Neuronal stem cell (in vitro differentiated cells): Measurements from ENCODE around the gene DNHD1.

Experiments
- DNase-seq: peaks from one replicate; pipeline ENCODE4 v3.0.0-alpha.2; 2013; ENCODE audit warnings: low spot score
- H2AFZ ChIP-seq: one replicate; pipeline ENCODE4 v1.6.1; 2013; ENCODE audit warnings: mild to moderate bottlenecking, low read length, inconsistent platforms
- H2AK5ac ChIP-seq: 2 replicates; pipeline ENCODE4 v1.6.1; 2013; ENCODE audit warnings: low read depth, mild to moderate bottlenecking, inconsistent platforms, low read length, moderate library complexity, mixed read lengths
- H2BK120ac ChIP-seq: 2 replicates; pipeline ENCODE4 v1.6.1; 2013; ENCODE audit warnings: low read depth, mild to moderate bottlenecking, inconsistent platforms, low read length, moderate library complexity, mixed read lengths
- H2BK12ac ChIP-seq: one replicate; pipeline ENCODE4 v1.6.1; 2013; ENCODE audit warnings: low read length, inconsistent platforms
- H2BK15ac ChIP-seq: 2 replicates; pipeline ENCODE4 v1.6.1; 2013; ENCODE audit warnings: mild to moderate bottlenecking, low read length, inconsistent platforms, mixed read lengths
- H2BK5ac ChIP-seq: one replicate; pipeline ENCODE4 v1.6.1; 2013; ENCODE audit warnings: inconsistent platforms, mild to moderate bottlenecking, low read length, moderate library complexity
- H3K14ac ChIP-seq: one replicate; pipeline ENCODE4 v1.6.1; 2013; ENCODE audit warnings: low read length, inconsistent platforms
- H3K18ac ChIP-seq: 2 replicates; pipeline ENCODE4 v1.6.1; 2013; ENCODE audit warnings: low read length, inconsistent platforms
- H3K23ac ChIP-seq: 2 replicates; pipeline ENCODE4 v1.6.1; 2013; ENCODE audit warnings: low read depth, mild to moderate bottlenecking, mixed read lengths, low read length, inconsistent platforms; ENCODE audit not compliant: poor library complexity
- H3K27ac ChIP-seq: replicated peaks from 3 replicates; pipeline ENCODE4 v1.5.1; 2013; ENCODE audit warnings: low read length, inconsistent platforms
- H3K27me3 ChIP-seq, 3 experiments: 2 replicates each; pipeline ENCODE4 v1.6.1; 2013; ENCODE audit warnings: low read length in 3 of 3, mild to moderate bottlenecking in 2 of 3, inconsistent platforms in 1 of 3, low read depth in 1 of 3, mixed read lengths in 1 of 3, moderate library complexity in 1 of 3; ENCODE audit not compliant: control insufficient read depth in 3 of 3, insufficient read depth in 3 of 3
- H3K36me3 ChIP-seq, 2 donors: replicated peaks in 1 of 2; 2 replicates each; pipeline ENCODE4 v1.6.1; 2013; ENCODE audit warnings: low read length in 2 of 2; ENCODE audit not compliant: control insufficient read depth in 2 of 2, insufficient read depth in 2 of 2
- H3K4ac ChIP-seq: 2 replicates; pipeline ENCODE4 v1.6.1; 2013; ENCODE audit warnings: inconsistent platforms, mild to moderate bottlenecking, low read length, moderate library complexity
- H3K4me1 ChIP-seq, 2 donors: 1 replicate in 1 of 2; 2 replicates in 1 of 2; pipeline ENCODE4 v1.6.1; 2013; ENCODE audit warnings: low read length in 2 of 2, low read depth in 1 of 2; ENCODE audit not compliant: control insufficient read depth in 2 of 2, insufficient read depth in 1 of 2
- H3K4me2 ChIP-seq: one replicate; pipeline ENCODE4 v1.6.1; 2013; ENCODE audit warnings: mild to moderate bottlenecking, low read length, inconsistent platforms; ENCODE audit not compliant: insufficient read depth, poor library complexity, severe bottlenecking
- H3K4me3 ChIP-seq, 2 donors: 2 replicates each; pipeline ENCODE4 v1.5.1; 2013; ENCODE audit warnings: low read length in 2 of 2, mild to moderate bottlenecking in 2 of 2, inconsistent platforms in 1 of 2, moderate library complexity in 1 of 2
- H3K79me1 ChIP-seq: one replicate; pipeline ENCODE4 v1.6.1; 2013; ENCODE audit warnings: low read depth, mild to moderate bottlenecking, inconsistent platforms, low read length, moderate library complexity
- H3K9ac ChIP-seq: one replicate; pipeline ENCODE4 v1.6.1; 2013; ENCODE audit warnings: mild to moderate bottlenecking, low read depth, low read length, inconsistent platforms; ENCODE audit not compliant: poor library complexity
- H3K9me3 ChIP-seq, 2 donors: replicated peaks in 1 of 2; 2 replicates each; pipeline versions ENCODE3 to v1.6.1; 2013; ENCODE audit warnings: low read length in 2 of 2, mild to moderate bottlenecking in 2 of 2, inconsistent platforms in 1 of 2, low read depth in 1 of 2, mixed read lengths in 1 of 2, moderate library complexity in 1 of 2; ENCODE audit not compliant: control insufficient read depth in 2 of 2, insufficient read depth in 1 of 2
- H4K8ac ChIP-seq: one replicate; pipeline ENCODE4 v1.6.1; 2013; ENCODE audit warnings: low read depth, mild to moderate bottlenecking, inconsistent platforms, low read length, moderate library complexity
- H4K91ac ChIP-seq: one replicate; pipeline ENCODE4 v1.6.1; 2013; ENCODE audit warnings: low read length, low read depth, mild to moderate bottlenecking, inconsistent platforms; ENCODE audit not compliant: poor library complexity
- WGBS, 2 donors: extraction: QIAGEN DNeasy Blood & Tissue Kit; methylation state at CpG; one replicate each; pipeline ENCODE4 v1.1.7; 2013; ENCODE audit warnings: missing lambda C conversion rate in 2 of 2, mixed read lengths in 1 of 2; ENCODE audit not compliant: insufficient read length in 2 of 2, insufficient replicate concordance in 1 of 2; ENCODE audit errors: extremely low coverage in 2 of 2; 5-methylcytosine and 5-hydroxymethylcytosine counted together

Gene DNHD1

DNA sequence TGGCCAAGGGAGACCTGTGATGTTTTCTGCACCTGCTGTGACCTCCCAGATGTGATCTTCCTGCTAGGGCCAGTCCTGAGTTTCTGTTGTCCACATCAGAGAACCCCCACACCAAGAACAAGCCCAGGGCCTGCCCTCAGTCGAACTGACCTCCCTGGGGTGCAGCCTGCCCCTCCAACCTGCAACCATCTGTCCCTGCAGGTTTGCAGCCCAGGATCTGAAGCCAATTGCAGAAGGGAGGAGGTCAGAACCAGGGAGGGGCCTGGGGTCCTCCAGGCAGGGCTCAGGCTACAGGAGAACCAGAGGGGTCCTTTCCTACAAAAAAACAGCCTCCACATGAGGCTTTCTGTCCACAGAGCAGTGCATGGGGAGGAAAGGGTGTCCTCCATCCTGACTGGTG lies 24.1 kb upstream of the DNHD1 start:
- Histone ChIP-seq H3K18ac (peak overlapping the region; percentile 68), H3K79me1 (no peaks in the 10 kb centered on the region), H3K27me3 (no peaks in the 10 kb centered on the region), H2BK12ac (no peak overlapping the region), H3K9ac (peak overlapping the region; percentile 38), H3K23ac (no peak overlapping the region), H4K91ac (no peak overlapping the region), H2BK120ac (no peak overlapping the region), H3K4ac (no peak overlapping the region), H2AK5ac (no peak overlapping the region), H3K4me2 (peak overlapping the region; percentile 82), H3K4me3 (peak overlapping the region; percentile 67 to 74), H2BK15ac (no peak overlapping the region), H3K4me1 (peaks cover 7 to 18% of the 10 kb centered on the region in 2 donors), H4K8ac (no peak overlapping the region), H3K9me3 (no peaks in the 10 kb centered on the region), H2BK5ac (no peak overlapping the region), H3K36me3 (peaks cover 4 to 19% of the 10 kb centered on the region in 2 donors), H3K14ac (no peak overlapping the region), H2AFZ (peak overlapping the region; percentile 75), H3K27ac (no peak overlapping the region)
- no CpG with 5 or more reads among the region's 1 CpG for WGBS, 2 donors
- DNase-seq = no peak

DNA sequence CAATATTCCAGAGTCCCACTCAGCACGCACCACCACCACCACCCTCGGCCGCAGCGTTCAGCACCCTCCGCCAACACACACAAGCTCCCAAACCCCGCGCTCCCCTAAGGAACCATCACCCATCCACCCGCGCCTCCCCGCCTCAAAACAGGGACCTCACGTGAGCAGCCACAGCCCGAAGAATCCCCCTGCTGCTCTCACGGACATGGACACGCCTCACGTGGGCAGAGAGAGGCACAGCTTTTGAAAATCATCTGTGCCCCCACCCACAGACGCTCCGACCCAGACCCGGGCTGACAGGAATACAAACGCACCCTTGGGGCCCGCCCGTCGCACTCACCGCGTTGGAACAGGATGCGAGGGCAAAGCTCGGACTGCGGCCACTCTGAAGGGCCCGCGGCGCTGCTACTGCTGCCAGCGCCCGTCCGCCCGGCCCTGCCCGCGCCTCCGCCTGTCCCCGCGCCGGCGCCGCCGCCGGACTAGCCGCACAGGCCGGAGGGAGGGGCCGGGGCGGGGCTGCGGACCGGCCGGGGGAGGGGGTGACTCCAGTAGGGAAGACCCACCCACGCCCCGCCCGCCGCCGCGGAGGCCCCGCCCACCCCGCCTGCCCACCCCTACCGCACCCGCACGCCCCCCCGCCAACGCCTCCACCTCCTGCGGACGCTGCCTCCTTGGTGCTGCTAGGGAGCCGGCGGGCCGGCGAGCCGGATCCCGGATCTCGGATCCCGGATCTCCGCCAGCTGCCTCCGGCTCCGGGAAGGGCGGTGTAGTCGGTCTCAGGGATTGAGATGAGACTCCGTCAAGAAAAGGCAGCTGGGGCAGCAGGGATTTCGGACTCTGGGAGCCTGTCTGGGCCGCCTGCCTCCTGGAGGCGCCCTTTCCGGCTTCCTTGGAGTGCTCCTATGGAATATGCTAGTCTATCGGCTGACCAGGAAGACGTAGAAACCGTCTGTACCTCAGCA lies 23.3 kb upstream of the DNHD1 start, which contains the start of gene TRIM3:
TSS of gene TRIM3 (minus strand) at position 491 of the 962 bp plus-strand sequence. CDS start 8,246 bp downstream, outside the sequence.
- Histone ChIP-seq H3K9ac (peak within 1 kb of the TSS; percentile 91), H3K18ac (peak within 1 kb of the TSS; percentile 91), H3K4ac (no peak within 1 kb of the TSS), H3K23ac (peak within 1 kb of the TSS; percentile 49), H4K91ac (no peak within 1 kb of the TSS), H3K4me1 (peaks cover 7 to 17% of the 10 kb centered on the region in 2 donors), H3K4me3 (peak within 1 kb of the TSS; percentile 74 to 89), H3K79me1 (no peaks in the 10 kb centered on the region), H3K14ac (peak within 1 kb of the TSS; percentile 59), H3K4me2 (peak within 1 kb of the TSS; percentile 90), H3K36me3 (peaks cover 11 to 27% of the 10 kb centered on the region in 2 donors), H2AFZ (peak within 1 kb of the TSS; percentile 97), H3K27ac (peak within 1 kb of the TSS; percentile 85), H2BK12ac (no peak within 1 kb of the TSS), H2BK120ac (no peak within 1 kb of the TSS), H4K8ac (no peak within 1 kb of the TSS), H2BK15ac (no peak within 1 kb of the TSS), H2BK5ac (peak within 1 kb of the TSS; percentile 40), H2AK5ac (no peak within 1 kb of the TSS), H3K9me3 (no peaks in the 10 kb centered on the region), H3K27me3 (no peaks in the 10 kb centered on the region)
- peak; percentile 85 for DNase-seq
- WGBS, 2 donors = no CpG with 5 or more reads among the region's 87 CpGs

DNA sequence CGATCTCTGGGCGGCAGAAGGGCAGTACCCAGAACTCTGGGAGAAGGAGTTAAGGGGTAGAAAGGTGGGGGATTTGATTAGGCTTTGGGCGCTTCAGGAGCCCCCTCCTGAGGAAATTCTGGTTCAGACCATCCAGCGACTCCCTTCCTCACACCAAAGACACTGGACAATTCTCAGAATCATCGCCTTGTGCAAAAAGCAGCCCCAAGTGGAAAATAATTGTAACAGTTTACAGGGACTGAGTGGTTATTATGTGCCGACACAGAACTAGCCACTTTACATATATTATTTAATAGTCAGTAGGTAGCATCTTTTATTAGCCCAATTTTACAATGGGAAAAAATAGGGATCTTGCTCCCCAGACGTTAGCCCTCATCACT lies 22.7 kb upstream of the DNHD1 start:
- Histone ChIP-seq H3K4me1 (peaks cover 3 to 12% of the 10 kb centered on the region in 2 donors), H4K91ac (no peak overlapping the region), H3K79me1 (no peaks in the 10 kb centered on the region), H3K4me3 (peak overlapping the region; percentile 43 to 82), H3K4me2 (peak overlapping the region; percentile 90), H3K4ac (no peak overlapping the region), H2BK12ac (no peak overlapping the region), H3K9ac (no peak overlapping the region), H2BK5ac (no peak overlapping the region), H2AK5ac (no peak overlapping the region), H2BK120ac (no peak overlapping the region), H4K8ac (no peak overlapping the region), H3K23ac (peak overlapping the region; percentile 25), H3K9me3 (no peaks in the 10 kb centered on the region), H3K36me3 (peaks cover 15 to 34% of the 10 kb centered on the region in 2 donors), H3K27ac (peak overlapping the region; percentile 85), H3K14ac (no peak overlapping the region), H2BK15ac (no peak overlapping the region), H2AFZ (peak overlapping the region; percentile 97), H3K18ac (peak overlapping the region; percentile 80), H3K27me3 (no peaks in the 10 kb centered on the region)
- WGBS, 2 donors = no CpG with 5 or more reads among the region's 7 CpGs
- no peak for DNase-seq

DNA sequence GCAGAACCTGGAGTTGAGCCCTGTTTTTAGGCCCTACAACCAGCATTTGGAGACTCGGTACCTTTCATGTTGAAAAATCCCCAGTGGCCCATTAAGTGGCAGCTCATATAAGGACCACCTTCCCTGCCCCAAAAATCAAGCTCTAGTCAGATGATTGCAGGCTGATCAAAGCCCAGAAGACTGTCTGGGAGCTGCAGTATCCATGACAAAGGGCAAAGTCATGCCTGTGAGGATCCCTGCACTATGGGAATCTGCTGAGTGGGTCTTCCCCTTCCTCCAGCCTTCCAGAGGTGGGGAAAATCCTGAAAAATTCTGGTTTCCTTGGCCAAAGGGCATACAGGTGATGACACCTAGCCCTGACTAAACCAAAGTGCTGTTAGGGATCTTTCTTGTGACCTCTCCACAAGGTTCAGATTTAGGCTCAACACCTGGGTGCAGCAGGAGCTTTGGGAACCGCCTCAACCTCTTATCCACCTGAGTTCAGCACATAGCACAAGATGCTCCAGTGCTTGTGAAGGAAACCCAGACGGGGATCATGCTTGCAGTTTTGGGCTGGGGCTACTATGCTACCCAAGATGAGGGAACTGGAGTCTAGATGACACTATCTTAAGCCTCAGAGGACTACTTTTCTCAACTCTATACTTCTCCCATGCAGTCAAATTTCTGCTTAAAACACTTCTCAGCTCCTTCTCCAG lies 22.1 kb upstream of the DNHD1 start:
- Histone ChIP-seq H3K18ac (no peak overlapping the region), H2AFZ (no peak overlapping the region), H2BK120ac (no peak overlapping the region), H3K4me3 (no peak overlapping the region), H3K36me3 (peaks cover 15 to 39% of the 10 kb centered on the region in 2 donors), H3K27me3 (no peaks in the 10 kb centered on the region), H3K14ac (no peak overlapping the region), H3K27ac (no peak overlapping the region), H2BK15ac (no peak overlapping the region), H3K4ac (no peak overlapping the region), H4K8ac (no peak overlapping the region), H3K4me2 (no peak overlapping the region), H3K23ac (no peak overlapping the region), H3K4me1 (peaks cover 2 to 9% of the 10 kb centered on the region in 2 donors), H4K91ac (no peak overlapping the region), H3K9me3 (no peaks in the 10 kb centered on the region), H2AK5ac (no peak overlapping the region), H3K79me1 (peaks cover 5% of the 10 kb centered on the region), H2BK5ac (no peak overlapping the region), H2BK12ac (no peak overlapping the region), H3K9ac (no peak overlapping the region)
- DNase-seq = no peak
- no CpG with 5 or more reads among the region's 3 CpGs for WGBS, 2 donors
